Nephron (organoid): ENCODE results near the gene UBXN1.

Experiments used
- H3K27ac Mint-ChIP-seq, 3 experiments: 2 replicates each; pipeline ENCODE4 v1.8.0; 2020; ENCODE audit warnings: mixed read lengths in 3 of 3, mild to moderate bottlenecking in 2 of 3, moderate library complexity in 1 of 3
- H3K27me3 Mint-ChIP-seq: 2 replicates; pipeline ENCODE4 v1.8.0; 2021; ENCODE audit warnings: low read depth, mild to moderate bottlenecking, moderate library complexity, mixed read lengths
- H3K36me3 Mint-ChIP-seq: 2 replicates; pipeline ENCODE4 v1.8.0; 2020; ENCODE audit warnings: low read depth, mixed read lengths
- H3K4me1 Mint-ChIP-seq: 2 replicates; pipeline ENCODE4 v1.8.0; 2020; ENCODE audit warnings: mixed read lengths
- H3K4me3 Mint-ChIP-seq, 3 experiments: 2 replicates each; pipeline ENCODE4 v1.8.0; 2020; ENCODE audit warnings: mild to moderate bottlenecking in 3 of 3, mixed read lengths in 3 of 3, moderate library complexity in 2 of 3
- H3K9me3 Mint-ChIP-seq: 2 replicates; pipeline ENCODE4 v1.8.0; 2020; ENCODE audit warnings: mixed read lengths
- TF ChIP-seq, protein P1 (sequence below), 3 experiments: fragments of 200-600 bp; sonication (generic); IDR thresholded peaks; one replicate each; pipeline ENCODE4 v1.5.0; 2021; ENCODE audit warnings: antibody characterized with exemption in 3 of 3; ENCODE audit not compliant: unreplicated experiment in 3 of 3

UBXN1 gene

DNA sequence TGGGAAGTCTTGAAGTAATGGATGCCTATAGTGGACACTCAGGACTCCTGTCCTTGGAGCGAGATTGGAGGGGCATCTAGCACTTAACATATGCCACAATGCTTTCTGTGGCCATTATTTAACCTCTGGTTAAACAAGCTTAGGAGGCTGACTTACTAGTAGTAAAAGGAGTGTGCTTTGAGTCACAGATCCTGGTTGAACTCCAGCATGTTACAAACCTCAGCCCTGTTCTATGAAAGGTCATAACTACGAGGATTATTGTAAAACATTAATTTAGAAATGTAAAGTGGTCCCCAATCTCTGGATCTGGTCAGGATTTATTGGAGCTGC lies 5.7 kb downstream of the UBXN1 start:
- peak overlapping the region in 1 of 3 experiments; percentile 99 for H3K27ac Mint-ChIP-seq
- TF ChIP-seq, protein P1, sequence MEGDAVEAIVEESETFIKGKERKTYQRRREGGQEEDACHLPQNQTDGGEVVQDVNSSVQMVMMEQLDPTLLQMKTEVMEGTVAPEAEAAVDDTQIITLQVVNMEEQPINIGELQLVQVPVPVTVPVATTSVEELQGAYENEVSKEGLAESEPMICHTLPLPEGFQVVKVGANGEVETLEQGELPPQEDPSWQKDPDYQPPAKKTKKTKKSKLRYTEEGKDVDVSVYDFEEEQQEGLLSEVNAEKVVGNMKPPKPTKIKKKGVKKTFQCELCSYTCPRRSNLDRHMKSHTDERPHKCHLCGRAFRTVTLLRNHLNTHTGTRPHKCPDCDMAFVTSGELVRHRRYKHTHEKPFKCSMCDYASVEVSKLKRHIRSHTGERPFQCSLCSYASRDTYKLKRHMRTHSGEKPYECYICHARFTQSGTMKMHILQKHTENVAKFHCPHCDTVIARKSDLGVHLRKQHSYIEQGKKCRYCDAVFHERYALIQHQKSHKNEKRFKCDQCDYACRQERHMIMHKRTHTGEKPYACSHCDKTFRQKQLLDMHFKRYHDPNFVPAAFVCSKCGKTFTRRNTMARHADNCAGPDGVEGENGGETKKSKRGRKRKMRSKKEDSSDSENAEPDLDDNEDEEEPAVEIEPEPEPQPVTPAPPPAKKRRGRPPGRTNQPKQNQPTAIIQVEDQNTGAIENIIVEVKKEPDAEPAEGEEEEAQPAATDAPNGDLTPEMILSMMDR (IDR thresholded peaks at IDR 0.05; ENCODE audit: unreplicated experiment in 3 of 3) = no peak
- peaks cover 38% of the 10 kb centered on the region for H3K36me3 Mint-ChIP-seq
- H3K4me3 Mint-ChIP-seq = peak overlapping the region; percentile 98 to 100 (median 100)
- peaks cover 36% of the 10 kb centered on the region for H3K4me1 Mint-ChIP-seq
- no peaks in the 10 kb centered on the region for H3K27me3 Mint-ChIP-seq
- no peaks in the 10 kb centered on the region for H3K9me3 Mint-ChIP-seq

DNA sequence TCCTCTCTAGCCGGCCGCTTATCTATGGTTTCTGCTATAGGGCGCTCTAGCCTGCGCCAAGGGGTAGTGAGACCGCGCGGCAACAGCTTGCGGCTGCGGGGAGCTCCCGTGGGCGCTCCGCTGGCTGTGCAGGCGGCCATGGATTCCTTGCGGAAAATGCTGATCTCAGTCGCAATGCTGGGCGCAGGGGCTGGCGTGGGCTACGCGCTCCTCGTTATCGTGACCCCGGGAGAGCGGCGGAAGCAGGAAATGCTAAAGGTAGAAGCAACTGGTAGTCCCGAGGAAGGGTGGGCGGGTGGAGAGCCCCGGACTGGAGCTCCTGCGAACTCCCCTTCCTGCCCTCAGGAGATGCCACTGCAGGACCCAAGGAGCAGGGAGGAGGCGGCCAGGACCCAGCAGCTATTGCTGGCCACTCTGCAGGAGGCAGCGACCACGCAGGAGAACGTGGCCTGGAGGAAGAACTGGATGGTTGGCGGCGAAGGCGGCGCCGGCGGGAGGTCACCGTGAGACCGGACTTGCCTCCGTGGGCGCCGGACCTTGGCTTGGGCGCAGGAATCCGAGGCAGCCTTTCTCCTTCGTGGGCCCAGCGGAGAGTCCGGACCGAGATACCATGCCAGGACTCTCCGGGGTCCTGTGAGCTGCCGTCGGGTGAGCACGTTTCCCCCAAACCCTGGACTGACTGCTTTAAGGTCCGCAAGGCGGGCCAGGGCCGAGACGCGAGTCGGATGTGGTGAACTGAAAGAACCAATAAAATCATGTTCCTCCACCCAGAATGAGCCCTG lies 7.1 kb downstream of the UBXN1 start, which contains the start of the genes LBHD1 and UQCC3:
TSS of gene LBHD1 (minus strand) at position 660 of the 782 bp plus-strand sequence. CDS start 2,236 bp downstream, outside the sequence.
TSS of gene UQCC3 (plus strand) at position 66 of the 782 bp plus-strand sequence. CDS start at position 139, 73 bp downstream.
- TF ChIP-seq, protein P1 (IDR thresholded peaks at IDR 0.05; ENCODE audit: unreplicated experiment in 3 of 3) = no peak
- peak within 1 kb of the TSS; percentile 98 to 100 (median 100) for H3K4me3 Mint-ChIP-seq
- no peaks in the 10 kb centered on the region for H3K9me3 Mint-ChIP-seq
- H3K36me3 Mint-ChIP-seq = peaks cover 31% of the 10 kb centered on the region
- H3K27ac Mint-ChIP-seq = peak within 1 kb of the TSS; percentile 98 to 99 (median 99)
- H3K27me3 Mint-ChIP-seq = no peaks in the 10 kb centered on the region
- H3K4me1 Mint-ChIP-seq = peaks cover 30% of the 10 kb centered on the region

DNA sequence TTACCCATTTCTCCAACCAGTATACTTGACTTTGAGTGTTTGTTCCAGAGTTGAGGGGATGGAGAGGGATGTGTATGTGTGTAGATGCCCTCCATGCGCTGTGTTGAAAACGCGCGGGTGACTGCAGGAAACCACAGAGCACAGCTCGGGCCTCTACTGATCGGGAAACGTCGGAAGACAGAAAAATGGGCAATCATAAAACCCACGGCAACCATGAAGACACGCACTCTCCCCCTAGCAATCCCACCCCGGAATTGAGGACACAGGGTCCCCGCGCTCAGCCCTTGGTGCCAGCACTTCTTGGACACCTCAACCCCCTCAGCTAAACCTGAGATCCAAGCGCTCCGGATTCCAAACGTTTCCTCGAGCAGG lies 7.7 kb downstream of the UBXN1 start:
- H3K36me3 Mint-ChIP-seq = peaks cover 28% of the 10 kb centered on the region
- H3K27ac Mint-ChIP-seq = peak overlapping the region; percentile 98 to 99 (median 99)
- H3K4me1 Mint-ChIP-seq = peaks cover 35% of the 10 kb centered on the region
- H3K9me3 Mint-ChIP-seq = no peaks in the 10 kb centered on the region
- no peaks in the 10 kb centered on the region for H3K27me3 Mint-ChIP-seq
- H3K4me3 Mint-ChIP-seq = peak overlapping the region; percentile 98 to 100 (median 100)
- TF ChIP-seq, protein P1 (IDR thresholded peaks at IDR 0.05; ENCODE audit: unreplicated experiment in 3 of 3) = no peak

DNA sequence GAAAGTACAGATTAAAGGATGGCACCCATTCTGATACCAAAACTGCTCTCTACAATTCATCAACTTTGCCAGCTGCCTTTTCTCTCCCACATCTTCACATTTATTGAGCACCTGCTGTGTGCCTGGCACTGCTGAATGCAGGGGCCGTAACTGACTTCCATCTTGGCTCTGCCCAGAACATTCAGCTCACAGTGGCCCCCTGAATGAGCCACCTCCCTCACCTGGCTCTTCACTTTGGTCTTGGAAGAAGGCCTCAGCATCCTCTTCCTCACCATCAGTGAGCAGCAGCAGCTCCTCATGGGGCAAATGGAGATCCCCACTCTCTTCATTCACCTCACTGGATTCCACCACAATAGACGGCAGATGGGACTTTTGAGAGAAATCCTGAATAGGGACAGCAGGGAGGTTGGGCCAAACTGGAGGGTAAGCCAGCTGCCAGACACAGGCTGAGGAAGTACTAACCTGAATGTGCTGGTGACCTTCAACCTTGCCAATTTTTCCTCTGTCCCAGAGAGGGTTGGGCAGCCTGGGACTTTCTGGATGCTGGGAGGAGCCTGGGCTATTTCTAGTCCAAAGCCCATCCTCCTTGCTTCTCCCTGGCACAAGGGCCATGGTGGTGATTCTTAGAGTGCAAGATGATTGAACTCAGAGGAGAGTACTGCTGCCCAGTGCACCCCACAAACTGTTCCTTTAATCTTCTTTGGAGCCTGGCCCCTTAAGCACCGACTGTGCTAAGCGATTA lies 9.3 kb downstream of the UBXN1 start:
- no peaks in the 10 kb centered on the region for H3K27me3 Mint-ChIP-seq
- peaks cover 35% of the 10 kb centered on the region for H3K4me1 Mint-ChIP-seq
- H3K9me3 Mint-ChIP-seq = no peaks in the 10 kb centered on the region
- peak overlapping the region; percentile 98 to 100 (median 100) for H3K4me3 Mint-ChIP-seq
- TF ChIP-seq, protein P1 (IDR thresholded peaks at IDR 0.05; ENCODE audit: unreplicated experiment in 3 of 3) = no peak
- peak overlapping the region; percentile 51 to 99 (median 98) for H3K27ac Mint-ChIP-seq
- peaks cover 19% of the 10 kb centered on the region for H3K36me3 Mint-ChIP-seq

DNA sequence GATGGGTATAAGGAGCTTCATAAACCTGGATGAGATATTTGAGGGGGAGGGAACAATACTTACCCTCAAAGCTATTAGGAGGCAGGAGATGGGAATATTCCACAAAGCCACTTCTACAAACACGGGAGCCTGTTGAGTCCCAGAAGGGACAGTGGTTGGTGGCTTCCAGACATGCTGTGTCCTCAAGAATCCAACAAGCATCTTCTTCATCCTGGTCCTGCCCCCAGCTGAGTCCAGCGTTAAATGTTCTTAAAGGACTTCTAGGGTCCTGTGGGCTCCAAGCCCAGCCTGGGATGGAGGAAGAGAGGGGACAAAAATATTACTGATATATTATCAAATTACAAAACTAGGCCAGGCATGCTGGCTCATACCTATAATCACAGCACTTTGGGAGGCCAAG lies 11.4 kb downstream of the UBXN1 start:
- no peaks in the 10 kb centered on the region for H3K9me3 Mint-ChIP-seq
- peak overlapping the region; percentile 96 to 99 (median 99) for H3K4me3 Mint-ChIP-seq
- peak overlapping the region; percentile 89 to 99 (median 96) for H3K27ac Mint-ChIP-seq
- TF ChIP-seq, protein P1 (IDR thresholded peaks at IDR 0.05; ENCODE audit: unreplicated experiment in 3 of 3) = no peak
- H3K36me3 Mint-ChIP-seq = peaks cover 20% of the 10 kb centered on the region
- peaks cover 35% of the 10 kb centered on the region for H3K4me1 Mint-ChIP-seq
- H3K27me3 Mint-ChIP-seq = no peaks in the 10 kb centered on the region
